T-cell (primary cell): Measurements from ENCODE around the gene PIP5K1A. TPM values are rescaled to one million over a fixed set of nuclear protein-coding genes. Genes with fewer than 3 reads are reported as not detected.

Source experiments
- ATAC-seq, 4 experiments: fragments of 200-7000 bp in 3 of 4; fragments of 150-1000 bp in 1 of 4; cut with Tn5 transposase; replicated peaks in 1 of 4; 1 replicate in 3 of 4; 2 replicates in 1 of 4; pipeline ENCODE4 v1.10.0; 2021; ENCODE audit warnings: moderate library complexity in 3 of 4, mild to moderate bottlenecking in 2 of 4, moderate number of reproducible peaks in 1 of 4
- CTCF ChIA-PET, 2 donors: fragments of 300-600 bp; sonication (Branson Sonifier 250); formaldehyde crosslinking; loops; one replicate each; lab custom pipeline; 2022; ENCODE audit warnings: antibody characterized with exemption in 2 of 2; lab: Charles Lee
- POLR2A ChIA-PET, 2 donors: fragments of 300-600 bp; sonication (Branson Sonifier 250); formaldehyde crosslinking; loops; one replicate each; lab custom pipeline; 2022; ENCODE audit warnings: antibody characterized with exemption in 2 of 2; lab: Charles Lee
- DNase-seq, 35 experiments: peaks; one replicate each; pipeline versions ENCODE4 v3.0.0 to v3.0.0-alpha.2; 2013 to 2023
- H3K27ac ChIP-seq: one replicate; pipeline ENCODE4 v1.5.1; 2013; ENCODE audit warnings: low read length
- H3K27me3 ChIP-seq, 2 experiments: replicated peaks in 1 of 2; 1 replicate in 1 of 2; 2 replicates in 1 of 2; pipeline versions ENCODE4 v1.6.1 to v1.7.0; 2013; ENCODE audit warnings: low read length in 1 of 2, mixed read lengths in 1 of 2; ENCODE audit not compliant: control insufficient read depth in 2 of 2, insufficient read depth in 2 of 2; ENCODE audit errors: extremely low read depth in 1 of 2
- H3K36me3 ChIP-seq, 2 donors: 1 replicate in 1 of 2; 2 replicates in 1 of 2; pipeline versions ENCODE4 v1.6.1 to v1.7.0; 2013; ENCODE audit warnings: low read length in 1 of 2; ENCODE audit not compliant: control insufficient read depth in 2 of 2, insufficient read depth in 1 of 2; ENCODE audit errors: extremely low read depth in 1 of 2
- H3K4me1 ChIP-seq, 2 experiments: 1 replicate in 1 of 2; 2 replicates in 1 of 2; pipeline versions ENCODE4 v1.6.1 to v1.7.0; 2013; ENCODE audit warnings: low read length in 2 of 2, mixed read lengths in 1 of 2; ENCODE audit not compliant: insufficient read depth in 2 of 2, control insufficient read depth in 1 of 2; ENCODE audit errors: extremely low read depth in 1 of 2
- H3K4me3 ChIP-seq, 2 donors: 1 replicate in 1 of 2; 2 replicates in 1 of 2; pipeline versions ENCODE4 v1.5.1 to v1.7.0; 2013; ENCODE audit warnings: mild to moderate bottlenecking in 2 of 2, low read length in 1 of 2, moderate library complexity in 1 of 2; ENCODE audit not compliant: control insufficient read depth in 1 of 2; ENCODE audit errors: extremely low read depth in 1 of 2
- H3K9me3 ChIP-seq: 2 replicates; pipeline ENCODE4 v1.7.0; 2013
- H3K27ac Mint-ChIP-seq, 2 donors: one replicate each; pipeline ENCODE4 v1.8.0; 2020 to 2021; ENCODE audit warnings: mild to moderate bottlenecking in 2 of 2, mixed read lengths in 2 of 2
- H3K27me3 Mint-ChIP-seq, 2 donors: one replicate each; pipeline ENCODE4 v1.8.0; 2021 to 2022; ENCODE audit warnings: mixed read lengths in 2 of 2
- H3K36me3 Mint-ChIP-seq: one replicate; pipeline ENCODE4 v1.8.0; 2021; ENCODE audit warnings: mixed read lengths
- H3K4me1 Mint-ChIP-seq, 3 donors: one replicate each; pipeline ENCODE4 v1.8.0; 2020 to 2022; ENCODE audit warnings: mixed read lengths in 3 of 3, mild to moderate bottlenecking in 1 of 3
- H3K4me3 Mint-ChIP-seq, 3 donors: one replicate each; pipeline ENCODE4 v1.8.0; 2020 to 2022; ENCODE audit warnings: mild to moderate bottlenecking in 3 of 3, mixed read lengths in 3 of 3, moderate library complexity in 3 of 3
- H3K9me3 Mint-ChIP-seq, 3 donors: one replicate each; pipeline ENCODE4 v1.8.0; 2020 to 2022; ENCODE audit warnings: mixed read lengths in 3 of 3
- WGBS: methylation state at CpG from one replicate; pipeline ENCODE4 v1.1.5; 2013; ENCODE audit warnings: missing lambda C conversion rate; ENCODE audit not compliant: insufficient coverage; 5-methylcytosine and 5-hydroxymethylcytosine counted together
- total RNA-seq, 35 experiments: library from RNA in 6 of 35; stranded (reverse) in 6 of 35; fragments of 120-200 nt in 1 of 35; gene quantifications; one replicate each; pipeline versions ENCODE4 v1.2.1 to v1.2.4 and lab custom pipeline; 2013 to 2026

Gene PIP5K1A
- total RNA-seq, 5 donors from 2014 or later (not counting 1 experiment from before 2014, with no cell fraction given) = 39.2 to 52.7 (median 48.0) TPM

GRCh38 chr1:151287767-151288500, 89.6 kb downstream of the PIP5K1A start:
- DNase-seq (no peak), ATAC-seq (no peak)
- POLR2A ChIA-PET = no interaction called here
- H3K27ac Mint-ChIP-seq = no peak overlapping the region
- H3K36me3 Mint-ChIP-seq = peaks cover 26% of the 10 kb centered on the region
- no peaks in the 10 kb centered on the region for H3K27me3 Mint-ChIP-seq
- Histone ChIP-seq H3K4me3 (no peak overlapping the region), H3K4me1 (peaks cover 2 to 40% of the 10 kb centered on the region in 2 experiments), H3K27me3 (no peaks in the 10 kb centered on the region), H3K36me3 (peaks cover 30 to 68% of the 10 kb centered on the region in 2 donors), H3K9me3 (no peaks in the 10 kb centered on the region), H3K27ac (no peak overlapping the region)
- WGBS = 94% methylated on average over 18 of the region's 22 CpGs
- H3K9me3 Mint-ChIP-seq = no peaks in the 10 kb centered on the region
- CTCF ChIA-PET = no interaction called here
- H3K4me1 Mint-ChIP-seq = peaks cover 37 to 41% (median 37%) of the 10 kb centered on the region in 3 donors
- no peak overlapping the region for H3K4me3 Mint-ChIP-seq

GRCh38 chr1:151288502-151288901, 90.2 kb downstream of the PIP5K1A start:
- DNase-seq (no peak), ATAC-seq (no peak)
- Mint-ChIP-seq H3K27me3 (no peaks in the 10 kb centered on the region), H3K27ac (peak overlapping the region; percentile 21 to 64), H3K9me3 (no peaks in the 10 kb centered on the region), H3K4me1 (peaks cover 32 to 38% (median 33%) of the 10 kb centered on the region in 3 donors), H3K4me3 (no peak overlapping the region), H3K36me3 (peaks cover 29% of the 10 kb centered on the region)
- Histone ChIP-seq H3K36me3 (peaks cover 36 to 73% of the 10 kb centered on the region in 2 donors), H3K4me3 (no peak overlapping the region), H3K4me1 (peaks cover 0 to 34% of the 10 kb centered on the region in 2 experiments), H3K27ac (no peak overlapping the region), H3K9me3 (no peaks in the 10 kb centered on the region), H3K27me3 (no peaks in the 10 kb centered on the region)
- CTCF ChIA-PET = no interaction called here
- WGBS = 87% methylated on average over 6 of the region's 14 CpGs
- POLR2A ChIA-PET = no interaction called here

- H3K4me1 Mint-ChIP-seq = peaks cover 24 to 30% (median 25%) of the 10 kb centered on the region in 3 donors
- POLR2A ChIA-PET = no interaction called here
- WGBS = 86% methylated on average over 10 of the region's 18 CpGs
- CTCF ChIA-PET = no interaction called here
- Histone ChIP-seq H3K9me3 (no peaks in the 10 kb centered on the region), H3K27ac (no peak overlapping the region), H3K27me3 (no peaks in the 10 kb centered on the region), H3K36me3 (peaks cover 44 to 81% of the 10 kb centered on the region in 2 donors), H3K4me1 (peaks cover 0 to 26% of the 10 kb centered on the region in 2 experiments), H3K4me3 (no peak overlapping the region)
- DNase-seq (no peak), ATAC-seq (no peak)
- H3K27ac Mint-ChIP-seq = peak overlapping the region in 1 of 2 donors; percentile 64
- H3K9me3 Mint-ChIP-seq = no peaks in the 10 kb centered on the region
- H3K27me3 Mint-ChIP-seq = no peaks in the 10 kb centered on the region
- no peak overlapping the region for H3K4me3 Mint-ChIP-seq
- H3K36me3 Mint-ChIP-seq = peaks cover 37% of the 10 kb centered on the region
Observed at GRCh38 chr1:151289080-151289935, 91.0 kb downstream of the PIP5K1A start.

- POLR2A ChIA-PET = no interaction called here
- H3K36me3 Mint-ChIP-seq = peaks cover 38% of the 10 kb centered on the region
Observed at GRCh38 chr1:151289991-151290708, 91.8 kb downstream of the PIP5K1A start.

GRCh38 chr1:151290709-151291303, 92.5 kb downstream of the PIP5K1A start:
- no peak overlapping the region for H3K27ac Mint-ChIP-seq
- Histone ChIP-seq H3K27ac (no peak overlapping the region), H3K9me3 (no peaks in the 10 kb centered on the region), H3K4me1 (peaks cover 0 to 25% of the 10 kb centered on the region in 2 experiments), H3K4me3 (no peak overlapping the region), H3K36me3 (peaks cover 44 to 96% of the 10 kb centered on the region in 2 donors), H3K27me3 (no peaks in the 10 kb centered on the region)
- peaks cover 38% of the 10 kb centered on the region for H3K36me3 Mint-ChIP-seq
- WGBS = 80% methylated on average over 6 of the region's 19 CpGs
- POLR2A ChIA-PET = no interaction called here
- H3K27me3 Mint-ChIP-seq = no peaks in the 10 kb centered on the region
- ATAC-seq = no peak
- no peak overlapping the region for H3K4me3 Mint-ChIP-seq
- no peaks in the 10 kb centered on the region for H3K9me3 Mint-ChIP-seq
- DNase-seq = no peak
- H3K4me1 Mint-ChIP-seq = peaks cover 14 to 22% (median 17%) of the 10 kb centered on the region in 3 donors
- CTCF ChIA-PET = no interaction called here

More at GRCh38 chr1:151289991-151290708, 91.8 kb downstream of the PIP5K1A start:
- WGBS = 90% methylated on average over 19 of the region's 21 CpGs
- no peak overlapping the region for H3K27ac ChIP-seq
- H3K4me1 ChIP-seq = peaks cover 0 to 25% of the 10 kb centered on the region in 2 experiments
- H3K4me3 Mint-ChIP-seq = no peak overlapping the region
- no peaks in the 10 kb centered on the region for H3K9me3 ChIP-seq
- H3K27me3 ChIP-seq = no peaks in the 10 kb centered on the region
- H3K9me3 Mint-ChIP-seq = no peaks in the 10 kb centered on the region
- ATAC-seq (no peak), DNase-seq (no peak)
- peaks cover 17 to 23% (median 17%) of the 10 kb centered on the region in 3 donors for H3K4me1 Mint-ChIP-seq
- no peak overlapping the region for H3K27ac Mint-ChIP-seq
- CTCF ChIA-PET = no interaction called here
- H3K27me3 Mint-ChIP-seq = no peaks in the 10 kb centered on the region
- H3K36me3 ChIP-seq = peaks cover 44 to 90% of the 10 kb centered on the region in 2 donors
- H3K4me3 ChIP-seq = no peak overlapping the region
